Duodenal mucosa (tissue), 2 donors: ENCODE measurements around the gene PARVA.
"Not testable (repeated sequence)": the region's sequence is repeated elsewhere in the genome, so short reads cannot be mapped to it uniquely, and the experiment has no call there.

ENCODE experiments used
- H3K27ac ChIP-seq: one replicate; pipeline ENCODE4 v1.7.0; 2013; ENCODE audit warnings: low read depth, low read length
- H3K27me3 ChIP-seq, 2 donors: one replicate each; pipeline ENCODE4 v1.7.0; 2013; ENCODE audit warnings: low read length in 2 of 2, control low read depth in 1 of 2; ENCODE audit not compliant: insufficient read depth in 2 of 2, control insufficient read depth in 1 of 2
- H3K36me3 ChIP-seq, 2 donors: one replicate each; pipeline ENCODE4 v1.7.0; 2013; ENCODE audit warnings: low read length in 2 of 2, control low read depth in 1 of 2; ENCODE audit not compliant: insufficient read depth in 2 of 2, control insufficient read depth in 1 of 2
- H3K4me1 ChIP-seq, 2 donors: one replicate each; pipeline ENCODE4 v1.7.0; 2013; ENCODE audit warnings: low read length in 2 of 2, control low read depth in 1 of 2; ENCODE audit not compliant: insufficient read depth in 2 of 2, control insufficient read depth in 1 of 2
- H3K4me3 ChIP-seq, 2 donors: one replicate each; pipeline ENCODE4 v1.7.0; 2013; ENCODE audit warnings: low read length in 2 of 2, low read depth in 1 of 2
- H3K9ac ChIP-seq, 2 donors: one replicate each; pipeline ENCODE4 v1.7.0; 2013; ENCODE audit warnings: low read length in 2 of 2, low read depth in 1 of 2
- H3K9me3 ChIP-seq, 2 donors: one replicate each; pipeline ENCODE4 v1.7.0; 2013; ENCODE audit warnings: low read length in 2 of 2, control low read depth in 1 of 2; ENCODE audit not compliant: control insufficient read depth in 1 of 2

PARVA gene

GRCh38 chr11:12357697-12358096, 19.7 kb upstream of the PARVA start:
- H3K4me3 ChIP-seq, H3K9me3 ChIP-seq, H3K9ac ChIP-seq, H3K27me3 ChIP-seq, H3K36me3 ChIP-seq, H3K27ac ChIP-seq: not testable (repeated sequence)
- peaks cover 10 to 12% of the 10 kb centered on the region in 2 donors for H3K4me1 ChIP-seq

DNA sequence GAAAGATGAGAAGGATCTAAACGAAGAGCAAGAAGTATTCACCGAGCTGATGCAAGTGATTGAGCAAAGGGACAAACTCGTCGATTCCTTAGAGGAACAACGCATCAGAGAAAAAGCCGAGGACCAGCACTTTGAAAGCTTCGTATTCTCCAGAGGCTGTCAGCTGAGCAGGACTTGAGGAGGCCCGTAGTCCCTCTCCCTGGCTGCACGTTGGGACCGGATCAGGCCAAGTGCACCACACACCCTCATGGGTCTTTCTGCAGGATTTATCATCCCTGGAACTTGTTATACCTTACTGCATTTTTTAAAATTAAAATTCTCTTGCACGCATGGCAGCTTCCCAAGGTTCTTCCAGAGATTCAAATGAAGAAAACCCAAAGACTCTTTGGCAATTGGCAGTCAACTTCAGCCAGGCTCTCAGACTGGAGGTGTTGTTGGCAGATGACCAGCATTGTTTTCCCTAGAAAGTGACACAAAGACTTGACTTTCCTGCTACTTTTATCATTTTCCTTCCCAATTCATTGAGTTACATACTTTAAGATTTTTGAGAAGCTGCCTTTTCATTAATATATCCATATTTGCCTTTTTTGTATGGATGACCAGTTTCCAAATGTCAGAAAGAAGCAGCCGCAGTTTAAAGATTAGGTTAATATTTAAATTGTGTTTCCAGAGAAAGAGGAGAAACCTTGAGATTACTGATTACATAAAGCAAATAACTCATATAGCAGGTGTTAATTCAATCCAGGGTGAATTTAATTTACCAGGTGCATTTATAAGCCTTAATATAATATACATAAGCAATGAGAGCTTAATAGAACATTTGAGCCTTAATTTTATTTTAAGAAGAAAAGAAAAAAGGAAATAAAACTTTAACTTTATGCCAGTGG, 18.8 kb upstream of the PARVA start:
- no peaks in the 10 kb centered on the region for H3K9me3 ChIP-seq
- no peak overlapping the region for H3K4me3 ChIP-seq
- H3K9ac ChIP-seq = no peak overlapping the region
- H3K36me3 ChIP-seq = no peaks in the 10 kb centered on the region
- H3K27ac ChIP-seq = no peak overlapping the region
- H3K4me1 ChIP-seq = peaks cover 10 to 12% of the 10 kb centered on the region in 2 donors
- H3K27me3 ChIP-seq = no peaks in the 10 kb centered on the region

- Histone ChIP-seq H3K27ac (no peak overlapping the region), H3K36me3 (no peaks in the 10 kb centered on the region), H3K4me3 (no peak overlapping the region), H3K9me3 (no peaks in the 10 kb centered on the region), H3K9ac (no peak overlapping the region), H3K4me1 (peaks cover 10 to 12% of the 10 kb centered on the region in 2 donors), H3K27me3 (no peaks in the 10 kb centered on the region)
Observed at GRCh38 chr11:12359761-12360160, 17.6 kb upstream of the PARVA start.

DNA sequence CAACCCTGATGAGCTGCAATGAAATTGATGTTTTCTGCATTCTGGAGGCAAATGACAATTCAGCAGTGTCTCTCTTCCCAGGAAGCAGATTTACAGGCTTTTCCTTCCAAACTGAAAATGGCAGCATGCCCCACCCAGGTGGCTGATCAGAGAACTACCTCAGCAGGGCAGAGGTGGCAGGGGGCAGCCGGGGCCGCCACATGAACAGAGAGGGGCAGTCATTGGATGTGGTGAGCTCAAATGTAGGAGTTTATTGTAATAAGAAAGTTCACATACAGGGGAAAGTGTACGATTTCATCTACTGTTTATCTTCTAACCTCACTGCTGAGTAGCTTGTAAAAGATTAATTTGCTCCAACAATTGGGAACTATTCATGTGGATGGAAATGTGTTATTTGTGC, 15.7 kb upstream of the PARVA start:
- Histone ChIP-seq H3K4me3 (no peak overlapping the region), H3K9me3 (no peaks in the 10 kb centered on the region), H3K36me3 (no peaks in the 10 kb centered on the region), H3K4me1 (peaks cover 13 to 16% of the 10 kb centered on the region in 2 donors), H3K27me3 (no peaks in the 10 kb centered on the region), H3K9ac (no peak overlapping the region), H3K27ac (no peak overlapping the region)

DNA sequence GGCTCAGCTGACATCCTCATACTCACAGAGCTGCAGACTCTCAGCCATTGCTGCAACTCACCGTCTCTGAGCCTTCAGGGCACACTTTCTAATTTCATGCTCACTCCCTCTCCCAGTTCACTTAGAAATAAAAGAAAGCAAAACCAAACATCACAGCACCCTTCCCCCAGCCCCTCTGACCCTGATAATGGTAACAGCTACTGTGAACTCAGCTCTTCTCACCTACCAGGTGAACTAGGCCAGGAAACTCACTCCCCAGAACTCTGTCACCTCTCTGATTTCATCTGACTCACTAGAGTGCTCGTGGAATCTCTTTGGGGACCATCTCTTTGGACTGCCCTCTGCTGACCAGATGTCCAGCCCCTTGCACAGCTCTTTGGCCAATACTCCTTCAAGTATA, 14.5 kb upstream of the PARVA start:
- no peaks in the 10 kb centered on the region for H3K36me3 ChIP-seq
- no peak overlapping the region for H3K9ac ChIP-seq
- H3K4me1 ChIP-seq = peaks cover 7 to 13% of the 10 kb centered on the region in 2 donors
- no peak overlapping the region for H3K27ac ChIP-seq
- H3K9me3 ChIP-seq = no peaks in the 10 kb centered on the region
- H3K4me3 ChIP-seq = no peak overlapping the region
- H3K27me3 ChIP-seq = no peaks in the 10 kb centered on the region

DNA sequence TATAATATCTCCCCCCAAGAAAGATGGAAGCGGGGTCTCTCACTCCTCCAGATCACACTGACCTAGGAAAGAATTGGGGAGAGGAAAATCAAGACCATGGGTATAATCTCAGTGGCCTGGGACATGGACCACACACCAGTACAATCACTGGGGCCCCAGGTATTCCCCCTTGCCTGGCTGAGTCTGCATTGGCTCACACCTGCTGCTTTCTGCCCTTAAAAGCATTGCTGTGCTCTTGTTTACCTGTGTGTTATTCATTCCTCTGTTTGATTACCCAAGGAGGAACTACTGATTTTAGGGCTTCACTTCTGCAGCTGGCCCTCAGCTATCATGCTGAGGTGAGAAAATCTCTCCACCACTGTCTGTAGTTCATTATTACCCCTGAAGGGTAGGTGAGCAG, 14.0 kb upstream of the PARVA start:
- Histone ChIP-seq H3K36me3 (no peaks in the 10 kb centered on the region), H3K9me3 (no peaks in the 10 kb centered on the region), H3K9ac (no peak overlapping the region), H3K27me3 (no peaks in the 10 kb centered on the region), H3K4me1 (peaks cover 7 to 10% of the 10 kb centered on the region in 2 donors), H3K27ac (no peak overlapping the region), H3K4me3 (no peak overlapping the region)

GRCh38 chr11:12365965-12366575, 11.3 kb upstream of the PARVA start:
- H3K4me1 ChIP-seq, H3K27ac ChIP-seq: not testable (repeated sequence)

GRCh38 chr11:12367057-12367456, 10.3 kb upstream of the PARVA start:
- not testable (repeated sequence) for H3K9ac ChIP-seq, H3K27ac ChIP-seq, H3K36me3 ChIP-seq, H3K4me1 ChIP-seq, H3K4me3 ChIP-seq, H3K9me3 ChIP-seq, H3K27me3 ChIP-seq

More at GRCh38 chr11:12365965-12366575, 11.3 kb upstream of the PARVA start:
- H3K9ac ChIP-seq, H3K4me3 ChIP-seq, H3K9me3 ChIP-seq, H3K27me3 ChIP-seq, H3K36me3 ChIP-seq: not testable (repeated sequence)

- no peaks in the 10 kb centered on the region for H3K36me3 ChIP-seq
- H3K4me3 ChIP-seq = no peak overlapping the region
- H3K27me3 ChIP-seq = no peaks in the 10 kb centered on the region
- H3K27ac ChIP-seq = no peak overlapping the region
- peaks cover 5 to 6% of the 10 kb centered on the region in 2 donors for H3K4me1 ChIP-seq
- no peaks in the 10 kb centered on the region for H3K9me3 ChIP-seq
- no peak overlapping the region for H3K9ac ChIP-seq
Observed at GRCh38 chr11:12372111-12372510, 5.3 kb upstream of the PARVA start.

GRCh38 chr11:12375720-12376119, 1.7 kb upstream of the PARVA start:
- no peaks in the 10 kb centered on the region for H3K9me3 ChIP-seq
- H3K27me3 ChIP-seq = no peaks in the 10 kb centered on the region
- H3K27ac ChIP-seq = no peak overlapping the region
- H3K4me3 ChIP-seq = no peak overlapping the region
- H3K9ac ChIP-seq = no peak overlapping the region
- peaks cover 7 to 10% of the 10 kb centered on the region in 2 donors for H3K4me1 ChIP-seq
- no peaks in the 10 kb centered on the region for H3K36me3 ChIP-seq
